Measurements from ENCODE around the gene OR5AS1.
"Not testable (repeated sequence)": the region's sequence is repeated elsewhere in the genome, so short reads cannot be mapped to it uniquely, and the experiment has no call there.

The OR5AS1 gene

GRCh38 chr11:56027354-56027753, at the start of gene OR5AS1:
Gene OR5AS1 (plus strand): TSS chr11:56027654. CDS start chr11:56030419, 2,765 bp downstream.
- no peak within 1 kb of the TSS for H3K4me3 ChIP-seq (ENCODE audit: low read length)
- TF ChIP-seq CTCF (IDR thresholded peaks at IDR 0.05; ENCODE audit: insufficient read depth, low read depth, low read length, missing control alignments) = no peak
- DNase-seq (ENCODE audit: low read depth) = no peak

- no peak within 1 kb of the TSS for H3K4me3 ChIP-seq (ENCODE audit: low read length)
- TF ChIP-seq CTCF (IDR thresholded peaks at IDR 0.05; ENCODE audit: insufficient read depth, low read depth, low read length, missing control alignments) = no peak
- no peak for DNase-seq (ENCODE audit: low read depth)
Observed at GRCh38 chr11:55994525-55994924, 32.9 kb upstream of the OR5AS1 start, which contains the start of gene OR5F1. Gene OR5F1 (minus strand): TSS chr11:55994625. CDS start chr11:55994625, 0 bp downstream.

- no peak for TF ChIP-seq CTCF (IDR thresholded peaks at IDR 0.05; ENCODE audit: insufficient read depth, low read depth, low read length, missing control alignments)
- no peak for DNase-seq (ENCODE audit: low read depth)
- no peak overlapping the region for H3K4me3 ChIP-seq (ENCODE audit: low read length)
Observed at GRCh38 chr11:56010716-56011115, 16.7 kb upstream of the OR5AS1 start.

- DNase-seq (ENCODE audit: low read depth) = no peak
- H3K4me3 ChIP-seq (ENCODE audit: low read length) = no peak overlapping the region
- TF ChIP-seq CTCF (IDR thresholded peaks at IDR 0.05; ENCODE audit: insufficient read depth, low read depth, low read length, missing control alignments) = no peak
Observed at GRCh38 chr11:56013805-56014204, 13.6 kb upstream of the OR5AS1 start.

- TF ChIP-seq CTCF (IDR thresholded peaks at IDR 0.05; ENCODE audit: insufficient read depth, low read depth, low read length, missing control alignments) = no peak
- no peak for DNase-seq (ENCODE audit: low read depth)
- H3K4me3 ChIP-seq (ENCODE audit: low read length) = no peak overlapping the region
Observed at GRCh38 chr11:56045538-56045937, 18.1 kb downstream of the OR5AS1 start.

- H3K4me3 ChIP-seq (ENCODE audit: low read length) = no peak overlapping the region
- no peak for TF ChIP-seq CTCF (IDR thresholded peaks at IDR 0.05; ENCODE audit: insufficient read depth, low read depth, low read length, missing control alignments)
- DNase-seq (ENCODE audit: low read depth) = no peak
Observed at GRCh38 chr11:56048480-56048879, 21.0 kb downstream of the OR5AS1 start.

DNA sequence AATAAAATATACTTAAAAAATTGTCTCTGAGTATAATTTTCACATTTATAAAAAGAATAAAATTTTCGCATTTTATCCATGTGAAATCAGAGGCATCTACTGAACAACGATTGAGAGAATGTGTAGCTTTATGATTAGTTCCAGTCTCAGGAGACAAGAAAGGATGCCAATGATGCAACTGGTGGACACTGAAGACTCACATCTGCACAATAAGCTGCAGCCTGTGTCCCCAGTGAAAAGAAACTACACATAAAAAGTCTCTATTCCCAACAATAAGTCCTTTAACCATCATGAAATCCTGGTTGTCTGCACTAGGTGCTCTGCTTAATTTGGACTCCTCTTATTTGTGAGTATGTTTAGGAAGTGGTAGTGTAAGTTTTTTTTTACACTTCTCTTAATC, 22.0 kb downstream of the OR5AS1 start:
- no peak for TF ChIP-seq CTCF (IDR thresholded peaks at IDR 0.05; ENCODE audit: insufficient read depth, low read depth, low read length, missing control alignments)
- no peak for DNase-seq (ENCODE audit: low read depth)
- no peak overlapping the region for H3K4me3 ChIP-seq (ENCODE audit: low read length)

DNA sequence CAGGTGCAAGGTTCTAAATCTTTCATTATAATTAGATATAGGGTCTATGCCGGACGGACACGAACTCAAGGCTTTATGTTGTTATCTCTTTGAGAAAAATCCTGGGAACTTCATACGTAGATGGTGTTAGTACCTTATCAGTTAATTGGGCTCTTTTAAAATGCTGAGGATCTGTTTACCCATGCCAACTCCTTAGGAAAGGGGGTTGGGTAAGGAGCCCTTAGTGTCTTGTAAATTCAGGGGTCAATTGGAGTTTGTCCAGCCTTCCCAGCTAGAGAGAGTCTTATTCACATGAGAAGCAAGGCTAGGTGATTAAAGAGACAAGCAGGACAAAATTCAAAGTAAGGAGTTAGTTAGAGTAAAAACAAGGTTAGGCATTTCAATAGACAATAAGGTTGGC, 28.9 kb downstream of the OR5AS1 start:
- not testable (repeated sequence) for DNase-seq (ENCODE audit: low read depth); H3K4me3 ChIP-seq (ENCODE audit: low read length)

- DNase-seq (ENCODE audit: low read depth); H3K4me3 ChIP-seq (ENCODE audit: low read length): not testable (repeated sequence)
Observed at GRCh38 chr11:56057661-56058237, 30.3 kb downstream of the OR5AS1 start.

- H3K4me3 ChIP-seq (ENCODE audit: low read length); DNase-seq (ENCODE audit: low read depth): not testable (repeated sequence)
Observed at GRCh38 chr11:56058260-56058780, 30.9 kb downstream of the OR5AS1 start.
